Stimulated activated CD8-positive, alpha-beta memory T cell treated with anti-CD3 and anti-CD28 coated beads, Interleukin-7, amount 100 ng/mL, for 4 hours (primary cell): Measurements from ENCODE around the gene NTM.

Source experiments
- DNase-seq, 2 donors: peaks; one replicate each; pipeline ENCODE4 v3.0.0-alpha.2; 2020; ENCODE audit warnings: low read depth in 2 of 2

NTM gene

GRCh38 chr11:131549770-131550169 lies 179.4 kb downstream of the NTM start:
- DNase-seq = no peak

- DNase-seq = no peak
These were observed 189.9 kb downstream of the NTM start for GRCh38 chr11:131560287-131560686.

GRCh38 chr11:131561501-131561900 lies 191.1 kb downstream of the NTM start:
- no peak for DNase-seq

- DNase-seq = no peak
These were observed 191.6 kb downstream of the NTM start for GRCh38 chr11:131561972-131562371.

- DNase-seq = no peak
These were observed 197.9 kb downstream of the NTM start for GRCh38 chr11:131568318-131568717.

- DNase-seq = no peak
These were observed 201.2 kb downstream of the NTM start for GRCh38 chr11:131571571-131571970.

GRCh38 chr11:131572423-131572822 lies 202.0 kb downstream of the NTM start:
- DNase-seq = no peak

GRCh38 chr11:131579932-131580387 lies 209.5 kb downstream of the NTM start:
- DNase-seq = no peak

- no peak for DNase-seq
These were observed 210.1 kb downstream of the NTM start for GRCh38 chr11:131580476-131580875.

GRCh38 chr11:131581046-131581445 lies 210.6 kb downstream of the NTM start:
- no peak for DNase-seq

- DNase-seq = no peak
These were observed 211.7 kb downstream of the NTM start for GRCh38 chr11:131582021-131582525.

- no peak for DNase-seq
These were observed 213.0 kb downstream of the NTM start for GRCh38 chr11:131583421-131583820.

- DNase-seq = no peak
These were observed 213.5 kb downstream of the NTM start for GRCh38 chr11:131583938-131584337.

- DNase-seq = no peak
These were observed 214.6 kb downstream of the NTM start for GRCh38 chr11:131584785-131585592.

GRCh38 chr11:131588057-131588456 lies 217.6 kb downstream of the NTM start:
- no peak for DNase-seq

GRCh38 chr11:131591051-131591461 lies 220.6 kb downstream of the NTM start:
- DNase-seq = no peak

- no peak for DNase-seq
These were observed 221.7 kb downstream of the NTM start for GRCh38 chr11:131592152-131592551.

- no peak for DNase-seq
These were observed 222.3 kb downstream of the NTM start for GRCh38 chr11:131592734-131593133.

GRCh38 chr11:131593301-131593700 lies 222.9 kb downstream of the NTM start:
- DNase-seq = no peak

- DNase-seq = no peak
These were observed 225.4 kb downstream of the NTM start for GRCh38 chr11:131595797-131596196.

GRCh38 chr11:131597890-131598289 lies 227.5 kb downstream of the NTM start:
- DNase-seq = no peak

GRCh38 chr11:131598305-131598704 lies 227.9 kb downstream of the NTM start:
- no peak for DNase-seq

GRCh38 chr11:131599285-131599684 lies 228.9 kb downstream of the NTM start:
- DNase-seq = no peak

- DNase-seq = no peak
These were observed 230.2 kb downstream of the NTM start for GRCh38 chr11:131600628-131601027.
